HG03575 (cell line): ENCODE results near the gene TMEM143.
"Not testable (repeated sequence)": the region's sequence is repeated elsewhere in the genome, so short reads cannot be mapped to it uniquely, and the experiment has no call there.

Experiments
- ATAC-seq: cut with Tn5 transposase; IDR thresholded peaks from one replicate; pipeline ENCODE4 v1.9.1; 2021; ENCODE audit not compliant: unreplicated experiment, insufficient number of reproducible peaks, low FRiP score; ENCODE audit errors: extremely low read depth

Gene TMEM143

DNA sequence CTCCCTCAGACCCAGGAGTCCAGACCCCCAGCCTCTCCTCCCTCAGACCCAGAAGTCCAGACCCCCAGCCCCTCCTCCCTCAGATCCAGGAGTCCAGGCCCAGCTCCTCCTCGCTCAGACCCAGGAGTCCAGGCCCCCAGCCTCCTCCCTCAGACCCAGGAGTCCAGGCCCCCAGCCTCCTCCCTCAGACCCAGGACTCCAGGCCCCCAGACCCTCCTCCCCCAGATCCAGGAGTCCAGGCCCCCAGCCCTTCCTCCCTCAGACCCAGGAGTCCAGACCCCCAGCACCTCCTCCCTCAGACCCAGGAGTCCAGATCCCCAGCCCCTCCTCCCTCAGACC, 28.2 kb upstream of the TMEM143 start:
- ATAC-seq, result not testable (repeated sequence)

DNA sequence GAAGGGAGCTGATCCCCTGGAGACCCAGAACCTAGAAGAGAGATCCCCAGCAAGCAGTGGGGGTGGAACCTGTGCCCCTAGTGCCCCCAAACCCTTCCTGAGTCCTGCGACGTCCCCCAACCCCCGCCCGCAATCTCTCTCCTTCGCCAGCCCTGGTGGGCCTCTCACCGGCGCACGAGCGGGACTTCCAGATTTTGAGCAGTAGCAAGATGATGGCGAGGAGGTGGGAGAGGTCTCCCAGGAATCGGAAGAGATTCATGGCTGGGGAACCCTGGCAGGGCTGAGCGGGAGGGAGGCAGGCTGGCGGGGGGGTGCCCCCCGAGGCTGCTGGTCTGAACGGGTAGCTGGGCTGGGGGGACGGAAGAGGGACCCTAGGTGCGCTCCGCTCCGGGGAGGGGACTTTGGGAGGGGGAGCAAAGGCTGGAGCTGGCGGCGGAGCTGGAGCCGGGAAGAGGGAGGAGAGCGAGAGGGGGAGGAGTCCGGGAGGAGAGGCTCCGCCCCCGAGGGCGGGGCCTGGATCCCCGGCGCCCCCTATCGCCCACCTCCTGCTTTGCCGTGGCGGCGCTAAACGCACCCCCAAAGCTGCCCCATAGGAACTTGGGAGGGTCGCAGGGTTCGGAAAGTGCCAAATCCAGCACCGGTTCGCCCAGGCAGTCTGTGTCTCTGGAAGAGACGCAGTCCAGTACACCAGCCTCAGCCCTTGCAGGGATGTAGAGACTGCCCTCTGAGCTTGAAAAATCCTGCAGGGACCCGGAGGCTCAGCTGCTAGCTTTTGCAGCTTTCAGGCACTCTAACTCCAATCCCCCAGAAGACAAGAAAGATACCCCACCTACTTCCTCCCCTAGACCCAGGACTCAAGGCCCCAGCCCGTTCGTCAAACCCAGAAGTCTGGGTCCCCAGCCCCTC, 27.6 kb upstream of the TMEM143 start, which contains the start of gene KDELR1:
Gene KDELR1, minus strand, starts transcription at position 452 of the 906 bp plus-strand sequence. Its CDS starts 193 bp downstream, at position 259.
- ATAC-seq, result no peak

DNA sequence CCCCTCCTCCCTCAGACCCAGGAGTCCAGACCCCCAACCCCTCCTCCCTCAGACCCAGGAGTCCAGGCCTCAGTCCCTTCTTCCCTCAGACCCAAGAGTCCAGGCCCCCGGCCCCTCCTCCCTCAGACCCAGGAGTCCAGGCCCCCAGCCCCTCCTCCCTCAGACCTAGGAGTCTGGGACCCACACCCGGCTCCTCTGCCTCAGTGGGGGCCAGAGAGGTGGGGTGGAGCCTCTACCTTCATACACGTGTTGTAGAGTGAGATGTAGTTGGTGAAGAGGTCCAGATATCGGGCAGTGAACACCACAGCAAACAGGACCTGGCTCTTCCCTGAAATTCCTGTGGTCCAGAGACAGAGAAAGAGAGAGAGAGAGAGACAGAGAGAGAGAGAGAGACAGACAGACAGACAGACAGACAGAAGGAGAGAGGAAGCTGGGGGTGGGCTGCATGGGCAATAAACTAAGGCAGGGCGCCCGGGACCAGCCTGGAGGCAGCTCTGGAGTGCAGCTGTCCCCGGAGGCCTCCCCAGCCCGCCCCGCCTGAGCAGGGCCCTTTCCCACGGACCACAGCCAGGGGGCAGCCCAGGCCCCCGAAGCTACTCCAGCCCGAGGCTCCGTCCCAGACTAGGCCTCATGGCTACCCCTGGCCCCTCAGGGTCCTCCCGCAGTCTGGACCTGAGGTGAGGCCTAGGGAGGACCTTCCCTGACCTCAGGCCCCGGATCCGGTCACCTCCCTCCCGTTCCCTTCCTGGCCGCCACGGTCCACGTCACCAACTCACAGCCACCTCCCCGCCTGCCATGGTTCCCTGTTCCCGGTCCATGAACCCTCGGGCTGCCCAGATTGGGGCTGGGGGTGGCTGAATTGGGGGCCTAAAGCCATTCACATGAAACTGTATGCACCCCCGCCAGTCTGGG, 26.7 kb upstream of the TMEM143 start:
- ATAC-seq, result no peak

DNA sequence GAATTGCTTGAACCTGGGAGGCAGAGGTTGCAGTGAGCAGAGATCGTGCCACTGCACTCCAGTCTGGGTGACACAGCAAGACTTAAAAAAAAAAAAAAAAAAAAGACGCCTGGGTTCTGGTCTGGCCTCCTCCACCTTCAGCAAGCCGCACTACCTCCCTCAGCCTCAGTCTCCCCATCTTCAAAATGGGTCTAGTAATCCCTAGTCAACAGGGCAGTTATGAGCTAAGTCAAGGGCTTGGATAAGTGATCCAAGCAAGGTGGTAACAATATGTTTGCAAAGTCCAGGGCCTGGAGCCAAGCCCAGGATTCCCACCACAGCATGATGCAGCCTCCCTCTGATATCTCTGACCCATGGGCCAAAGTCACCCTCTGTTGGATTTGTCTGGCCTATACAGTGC, 23.2 kb upstream of the TMEM143 start:
- ATAC-seq, result no peak

DNA sequence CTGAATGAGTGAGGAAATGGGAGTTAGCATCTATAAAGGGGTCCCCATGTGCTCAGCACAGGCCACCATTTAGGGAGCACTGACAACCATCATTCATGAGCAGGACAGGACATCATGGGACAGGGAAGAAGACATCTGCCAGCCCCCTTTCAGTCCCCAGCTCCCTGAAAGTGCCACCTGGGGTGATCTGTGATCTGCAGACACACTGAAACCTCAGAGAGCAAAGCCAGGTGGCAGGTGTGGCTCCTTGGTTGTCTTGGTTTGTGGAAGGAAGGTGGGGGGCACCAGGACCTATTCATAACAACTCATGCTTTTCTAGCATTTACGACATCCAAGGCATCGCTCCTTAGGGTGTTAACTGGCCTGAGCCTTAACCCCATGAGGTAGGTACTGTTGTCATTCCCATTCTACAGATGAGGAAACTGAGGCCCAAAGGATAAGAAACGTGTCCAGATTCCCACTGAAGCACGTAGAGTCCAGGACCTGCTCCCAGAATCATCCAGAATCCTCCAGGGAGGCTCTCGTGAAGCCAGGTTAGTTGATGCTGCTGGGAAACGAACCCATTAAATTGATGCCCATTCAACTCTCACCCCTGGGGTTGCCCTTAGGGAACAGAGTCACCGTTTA, 21.8 kb upstream of the TMEM143 start:
- no peak for ATAC-seq

DNA sequence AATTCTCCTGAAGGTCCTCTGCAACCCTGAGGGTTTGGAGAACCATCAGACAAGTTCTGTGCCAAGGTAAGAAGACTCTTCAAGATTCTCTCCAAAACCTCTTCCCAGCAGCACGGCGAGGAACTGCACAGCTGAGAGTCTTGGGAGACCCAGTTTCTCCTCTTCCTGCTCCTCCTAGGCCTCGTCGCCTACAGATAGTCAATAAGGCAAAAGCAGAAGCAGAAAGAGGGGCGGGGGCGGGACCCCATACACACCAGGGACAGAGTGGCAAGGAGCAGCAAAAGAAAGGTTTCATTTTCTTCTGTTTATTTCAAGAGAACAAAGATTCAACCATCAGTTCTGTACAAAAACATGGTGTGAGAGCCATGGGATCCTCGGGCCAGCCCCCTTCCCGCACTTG, 18.5 kb upstream of the TMEM143 start:
- ATAC-seq, result no peak

DNA sequence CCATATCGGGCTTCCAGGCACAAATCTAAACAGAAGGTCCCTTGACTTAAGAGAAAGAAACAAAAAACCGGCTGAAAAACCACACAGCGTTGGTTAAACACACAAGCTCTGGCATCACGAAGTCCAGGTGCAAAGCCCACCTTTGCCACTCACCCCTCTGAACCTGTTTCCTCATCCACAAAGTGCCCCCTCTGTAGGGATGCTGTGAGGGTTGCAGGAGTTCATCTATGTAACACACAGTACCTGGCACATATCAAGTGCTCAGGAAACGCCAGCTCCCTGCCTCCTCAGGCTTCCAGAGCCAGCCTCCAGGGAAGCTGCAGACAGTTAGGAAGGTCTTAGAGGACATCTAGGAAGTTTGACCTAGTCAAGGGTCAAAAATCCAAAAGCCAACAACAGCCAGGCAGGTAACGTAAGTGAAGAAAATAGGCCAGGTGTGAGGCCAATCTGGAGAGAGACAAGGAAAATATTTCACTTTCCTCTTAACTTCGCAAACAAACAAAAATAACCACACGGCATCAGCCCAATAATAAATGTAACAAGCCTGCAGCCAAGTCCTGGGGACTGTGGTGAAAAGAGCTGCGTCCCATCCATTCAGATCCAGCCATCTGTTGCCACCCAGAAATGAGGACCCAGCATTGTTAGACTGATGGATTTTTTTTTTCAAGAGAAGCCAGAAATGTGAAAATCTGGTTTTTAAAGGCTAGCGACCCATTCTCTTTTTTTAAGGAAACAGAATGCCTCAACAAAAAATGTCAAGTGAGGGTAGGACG, 17.6 kb upstream of the TMEM143 start:
- no peak for ATAC-seq

DNA sequence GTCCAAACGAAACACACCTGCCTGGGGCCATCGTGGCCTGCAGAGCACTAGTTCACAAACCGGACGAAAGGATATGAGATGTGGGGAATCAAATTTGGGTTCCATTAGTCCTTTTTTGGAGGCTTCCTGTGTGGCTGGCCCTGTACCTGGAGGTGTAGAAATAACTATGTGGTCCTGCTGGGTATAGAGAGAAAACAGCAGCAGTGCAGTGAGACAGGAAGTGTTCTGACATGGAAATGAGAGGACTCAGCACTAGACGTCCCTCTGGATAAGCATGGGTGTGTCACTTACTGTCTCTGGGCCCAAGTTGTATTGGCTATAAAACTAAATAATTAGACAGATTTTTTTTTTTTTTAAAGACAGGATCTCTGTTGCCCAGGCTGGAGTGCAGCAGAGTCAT, 15.3 kb upstream of the TMEM143 start:
- ATAC-seq, result no peak

DNA sequence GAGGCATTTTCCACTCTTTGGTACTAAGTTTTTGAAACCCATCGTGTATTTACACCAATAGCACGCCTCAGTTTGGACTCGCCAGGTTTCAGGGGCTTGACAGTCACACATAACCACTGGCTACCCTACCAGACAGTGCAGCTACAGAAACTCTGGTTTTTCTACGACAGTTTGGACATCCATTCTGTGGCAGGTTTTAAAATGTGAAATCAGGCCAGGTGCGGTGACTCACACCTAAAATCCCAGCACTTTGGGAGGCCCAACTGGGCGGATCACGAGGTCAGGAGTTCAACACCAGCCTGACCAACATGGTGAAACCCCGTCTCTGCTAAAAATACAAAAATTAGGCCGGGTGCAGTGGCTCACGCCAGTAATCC, 14.4 kb upstream of the TMEM143 start:
- ATAC-seq, result no peak

DNA sequence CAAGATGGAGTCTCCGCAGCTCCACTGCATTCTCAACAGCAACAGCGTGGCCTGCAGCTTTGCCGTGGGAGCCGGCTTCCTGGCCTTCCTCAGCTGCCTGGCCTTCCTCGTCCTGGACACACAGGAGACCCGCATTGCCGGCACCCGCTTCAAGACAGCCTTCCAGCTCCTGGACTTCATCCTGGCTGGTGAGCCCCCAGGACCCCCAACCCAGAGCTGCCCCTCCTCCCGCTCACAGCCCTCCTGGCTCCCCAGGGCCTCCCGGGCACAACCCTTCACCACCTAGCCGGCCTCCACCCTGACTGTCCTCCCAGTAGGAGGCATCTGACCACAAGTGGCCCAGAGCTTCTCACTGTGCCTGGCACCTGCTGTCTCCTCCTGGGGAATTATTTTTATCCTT, 9.8 kb upstream of the TMEM143 start:
- no peak for ATAC-seq

DNA sequence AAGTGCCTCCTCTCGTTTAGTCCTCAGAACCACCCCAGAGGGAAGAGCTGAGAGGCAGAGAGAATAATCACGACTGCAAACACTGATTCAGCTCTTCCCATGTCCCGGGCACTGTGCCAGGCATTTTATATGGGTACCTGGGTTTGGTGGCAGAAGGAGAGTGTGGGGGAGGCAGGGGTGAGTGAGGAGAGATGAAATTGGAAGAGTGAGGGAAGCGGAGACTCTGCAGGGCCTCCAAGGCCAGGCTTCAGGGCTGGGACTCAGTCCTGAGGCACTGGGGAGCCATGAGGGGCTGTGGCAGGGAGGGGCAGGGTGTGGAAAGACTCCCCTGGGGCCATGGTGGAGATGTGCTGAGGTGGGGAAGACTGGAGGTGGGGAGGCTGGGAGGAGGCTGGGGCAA, 9.2 kb upstream of the TMEM143 start:
- no peak for ATAC-seq

DNA sequence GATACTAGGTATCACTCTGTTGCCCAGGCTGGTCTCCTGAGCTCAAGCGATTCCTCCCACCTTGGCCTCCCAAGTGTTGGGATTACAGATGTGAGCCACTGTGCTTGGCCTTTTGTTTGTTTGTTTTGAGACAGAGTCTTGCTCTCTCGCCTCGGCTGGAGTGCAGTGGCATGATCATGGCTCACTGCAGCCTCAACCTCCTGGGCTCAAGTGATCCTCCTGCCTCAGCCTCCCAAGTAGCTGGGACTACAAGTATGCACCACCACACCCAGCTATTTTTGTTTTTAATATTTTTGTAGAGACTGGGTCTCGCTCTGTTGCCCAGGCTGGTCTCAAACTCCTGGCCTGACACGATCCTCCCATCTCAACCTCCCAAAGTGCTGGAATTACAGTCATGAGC, 8.0 kb upstream of the TMEM143 start:
- ATAC-seq, result not testable (repeated sequence)

DNA sequence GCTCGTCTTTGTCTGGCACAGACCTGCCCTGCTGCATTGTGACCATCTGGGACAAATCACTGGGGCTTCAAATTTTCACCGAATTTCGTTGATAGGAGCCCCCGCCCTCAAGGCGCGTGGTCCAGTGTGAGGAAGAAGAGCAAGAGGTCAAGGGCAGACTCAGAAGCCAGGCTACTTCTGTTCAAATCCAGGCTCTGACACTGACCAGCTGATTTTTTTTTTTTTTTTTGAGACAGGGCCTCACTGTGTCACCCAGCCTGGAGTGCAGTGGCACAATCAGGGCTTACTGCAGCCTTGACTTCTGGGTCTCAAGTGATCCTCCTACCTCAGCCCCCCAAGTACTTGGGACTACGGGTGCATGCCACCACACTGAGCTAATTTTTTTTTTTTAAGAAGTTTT, 7.6 kb upstream of the TMEM143 start:
- ATAC-seq, result no peak

DNA sequence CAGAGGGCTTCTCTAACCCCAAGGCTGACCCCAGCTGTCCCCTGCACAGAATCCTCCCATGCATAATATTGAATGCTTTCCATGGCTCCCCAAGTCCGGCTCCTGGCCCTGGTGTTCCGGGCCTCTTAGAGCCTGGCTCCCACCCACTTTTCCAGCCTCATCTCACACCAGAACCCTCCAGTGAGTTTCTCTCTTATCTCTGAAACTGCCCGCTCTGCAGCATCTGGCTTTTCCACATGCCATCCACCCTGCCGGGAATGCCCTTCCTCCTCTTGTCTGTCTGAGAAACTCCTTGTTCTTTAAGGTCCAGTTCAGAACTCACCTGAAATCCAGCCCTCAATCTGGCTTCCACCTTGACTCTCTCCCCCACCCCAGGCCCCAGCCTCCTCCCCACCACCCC, 7.2 kb upstream of the TMEM143 start:
- ATAC-seq, result no peak

DNA sequence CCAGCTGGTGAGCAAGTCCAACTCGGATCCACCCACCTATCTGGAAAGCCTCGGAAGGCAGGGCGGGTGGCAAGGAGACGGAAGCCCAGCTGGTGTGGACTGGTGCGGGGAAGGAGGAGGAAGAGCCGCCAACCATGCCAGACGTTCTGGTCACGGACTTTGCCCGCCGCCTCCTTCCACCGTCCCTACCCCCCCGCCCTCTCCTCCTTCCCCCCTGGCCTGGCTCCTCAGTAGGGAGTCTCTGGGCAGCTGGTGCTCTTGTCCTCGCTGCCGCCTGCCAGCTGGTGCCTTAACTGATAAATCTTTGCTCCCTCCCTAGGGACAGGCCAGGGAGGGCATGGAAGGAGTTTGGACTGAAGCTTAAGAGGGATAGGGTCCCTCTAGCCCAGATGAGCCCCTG, 5.2 kb upstream of the TMEM143 start:
- ATAC-seq, result no peak

DNA sequence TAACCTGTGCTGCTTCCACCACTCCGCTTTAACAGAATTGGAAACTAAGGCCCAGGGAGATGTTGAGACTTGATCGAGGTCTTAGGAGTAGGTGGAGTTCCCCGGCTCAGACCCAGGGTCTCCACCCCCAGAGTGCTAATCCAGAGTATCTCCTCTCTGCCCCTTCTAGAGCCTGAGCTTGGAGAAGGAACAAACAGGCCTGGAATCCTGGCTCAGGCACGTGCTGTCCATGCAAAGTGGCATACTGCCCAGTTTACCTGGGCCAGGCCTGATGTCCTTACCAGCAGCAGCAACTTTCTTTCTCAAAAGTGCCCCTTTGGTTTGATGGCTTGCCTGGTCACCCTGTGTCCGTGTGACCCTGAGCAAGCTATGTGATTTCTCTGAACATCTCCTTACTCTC, 4.1 kb upstream of the TMEM143 start:
- ATAC-seq, result no peak

DNA sequence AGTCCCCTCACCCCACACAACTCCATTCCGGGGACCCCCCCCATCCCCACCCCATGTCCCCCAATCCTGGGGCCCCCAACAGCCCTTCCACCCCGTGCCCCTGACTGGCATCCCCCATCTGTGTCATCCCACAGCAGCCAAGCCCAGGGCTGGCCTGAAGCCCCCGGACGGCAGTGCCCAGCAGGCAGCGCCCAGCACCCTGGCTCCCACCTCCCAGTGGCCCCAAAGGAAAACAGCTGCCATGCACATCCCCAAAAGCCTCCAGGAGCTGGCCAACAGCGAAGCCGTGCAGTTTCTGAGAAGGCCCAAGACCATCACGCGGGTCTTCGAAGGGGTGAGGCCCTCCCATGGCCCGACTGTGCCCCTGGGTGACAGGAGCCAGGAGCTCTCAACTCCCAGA, 1.9 kb upstream of the TMEM143 start:
- no peak for ATAC-seq

DNA sequence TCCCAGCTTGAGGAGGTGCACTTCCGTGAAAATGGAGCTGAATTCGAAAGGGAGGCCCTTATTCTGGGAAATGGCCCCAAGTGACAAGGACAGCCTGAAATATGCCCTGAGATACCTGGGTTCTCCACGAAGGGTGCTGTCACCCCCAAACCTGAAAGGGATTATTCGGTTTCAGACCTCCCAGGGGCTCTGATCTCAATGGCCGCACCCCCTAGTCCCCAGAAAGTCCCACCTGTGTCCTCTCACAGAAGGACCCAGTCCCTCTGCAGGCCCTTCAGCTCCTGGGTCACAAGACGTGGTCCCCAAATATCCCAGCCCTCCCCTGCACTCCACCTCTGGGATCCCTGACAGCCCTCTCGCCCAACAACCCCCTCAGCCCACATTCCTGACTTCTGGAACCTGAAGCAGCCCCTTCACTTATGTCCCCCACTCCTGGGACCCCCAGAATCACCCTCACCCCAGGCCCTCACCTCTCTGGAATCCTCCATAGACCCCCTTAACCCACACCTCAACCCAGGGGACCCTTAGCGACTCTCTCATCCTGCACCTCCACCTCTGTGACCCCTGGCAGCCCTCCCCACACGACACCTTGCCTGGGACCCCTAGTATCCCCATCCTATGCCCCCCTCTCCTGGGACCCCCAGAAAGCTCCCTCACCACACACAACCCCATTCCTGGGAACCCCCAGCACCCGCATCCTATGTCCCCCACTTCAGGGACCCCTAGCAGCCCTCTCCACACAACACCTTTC, 1.0 kb upstream of the TMEM143 start:
- ATAC-seq, result no peak
